Measurements from ENCODE around the gene ADAMTS13.
A peak's percentile ranks its signal among the peaks of the same experiment; 100 is the strongest.

GRCh38 chr9:133429641-133430161, 7.5 kb downstream of the ADAMTS13 start:
- TF ChIP-seq POLR2A (IDR thresholded peaks at IDR 0.05) (no peak), CTCF (IDR thresholded peaks at IDR 0.05) (peak in 9 of 12 donors; percentile 8 to 41 (median 20))

Measured in heart left ventricle (tissue), 13 donors.